HG03575 (cell line): ENCODE data around the gene FAM162A.

Experiments
- ATAC-seq: cut with Tn5 transposase; IDR thresholded peaks from one replicate; pipeline ENCODE4 v1.9.1; 2021; ENCODE audit not compliant: unreplicated experiment, insufficient number of reproducible peaks, low FRiP score; ENCODE audit errors: extremely low read depth

Gene FAM162A

GRCh38 chr3:122382888-122383666 is 905 bp upstream of the FAM162A start, which contains the start of gene MIX23:
Gene MIX23 (minus strand): TSS chr3:122383231. CDS start chr3:122383224, 7 bp downstream.
- ATAC-seq: no peak

GRCh38 chr3:122387709-122388108 is 3.7 kb downstream of the FAM162A start:
- ATAC-seq: no peak

GRCh38 chr3:122389197-122389596 is 5.2 kb downstream of the FAM162A start:
- ATAC-seq: no peak

- ATAC-seq: no peak
Measured at GRCh38 chr3:122389892-122390291, 5.9 kb downstream of the FAM162A start.

- ATAC-seq: no peak
Measured at GRCh38 chr3:122390665-122391064, 6.7 kb downstream of the FAM162A start.

- no peak for ATAC-seq
Measured at GRCh38 chr3:122391681-122392446, 7.9 kb downstream of the FAM162A start.

GRCh38 chr3:122392868-122393844 is 9.2 kb downstream of the FAM162A start:
- no peak for ATAC-seq

GRCh38 chr3:122394173-122394572 is 10.2 kb downstream of the FAM162A start:
- no peak for ATAC-seq

- ATAC-seq: no peak
Measured at GRCh38 chr3:122395582-122395981, 11.6 kb downstream of the FAM162A start.

GRCh38 chr3:122396511-122396910 is 12.5 kb downstream of the FAM162A start:
- no peak for ATAC-seq

- ATAC-seq: no peak
Measured at GRCh38 chr3:122397201-122397600, 13.2 kb downstream of the FAM162A start.

- no peak for ATAC-seq
Measured at GRCh38 chr3:122398920-122399319, 14.9 kb downstream of the FAM162A start.

- no peak for ATAC-seq
Measured at GRCh38 chr3:122403489-122403888, 19.5 kb downstream of the FAM162A start.

GRCh38 chr3:122405015-122405414 is 21.0 kb downstream of the FAM162A start:
- no peak for ATAC-seq

GRCh38 chr3:122406198-122406597 is 22.2 kb downstream of the FAM162A start:
- ATAC-seq: no peak

GRCh38 chr3:122407946-122408345 is 24.0 kb downstream of the FAM162A start:
- ATAC-seq: no peak

- no peak for ATAC-seq
Measured at GRCh38 chr3:122409446-122409845, 25.5 kb downstream of the FAM162A start.

GRCh38 chr3:122410111-122410510 is 26.1 kb downstream of the FAM162A start:
- no peak for ATAC-seq

GRCh38 chr3:122410639-122411038 is 26.7 kb downstream of the FAM162A start:
- ATAC-seq: no peak
